Measurements from ENCODE around the gene TAS2R30. TPM values are rescaled to one million over a fixed set of nuclear protein-coding genes. Genes with fewer than 3 reads are reported as not detected.
A peak's percentile ranks its signal among the peaks of the same experiment; 100 is the strongest.

Gene TAS2R30
- total and polyA plus RNA-seq, 4 donors: 0.18 to 12.0 (median 3.4) TPM; not detected in 1

DNA sequence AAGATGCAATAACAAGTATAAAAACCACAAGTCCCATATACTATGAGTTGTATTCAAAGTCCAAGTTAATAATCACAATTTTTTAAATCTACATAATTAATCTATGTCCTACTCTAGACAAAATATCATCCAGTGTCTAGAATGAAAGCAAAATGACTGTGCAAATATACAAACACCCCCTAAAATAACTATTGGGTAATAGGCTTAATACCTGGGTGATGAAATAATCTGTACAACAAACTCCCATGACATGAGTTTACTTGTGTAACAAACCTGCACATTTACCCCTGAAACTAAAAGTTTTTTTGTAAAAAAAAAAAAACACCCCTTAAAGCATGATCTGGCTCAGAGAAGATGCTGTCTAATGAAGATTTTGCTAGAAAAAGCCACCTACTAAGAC is 48.1 kb upstream of the TAS2R30 start (continued):
- TF ChIP-seq EGR1 (IDR thresholded peaks at IDR 0.05; ENCODE audit: low read depth in 2 of 2) (no peak), GABPA (IDR thresholded peaks at IDR 0.05 in 1 of 2, conservative IDR thresholded peaks at IDR 0.05 in 1 of 2) (no peak), HNF4G (IDR thresholded peaks at IDR 0.05) (no peak), FOXA1 (IDR thresholded peaks at IDR 0.05) (no peak), NR2F2 (IDR thresholded peaks at IDR 0.05) (no peak), HNF4A (conservative IDR thresholded peaks at IDR 0.05) (peak in 1 of 2 donors; percentile 31)

DNA sequence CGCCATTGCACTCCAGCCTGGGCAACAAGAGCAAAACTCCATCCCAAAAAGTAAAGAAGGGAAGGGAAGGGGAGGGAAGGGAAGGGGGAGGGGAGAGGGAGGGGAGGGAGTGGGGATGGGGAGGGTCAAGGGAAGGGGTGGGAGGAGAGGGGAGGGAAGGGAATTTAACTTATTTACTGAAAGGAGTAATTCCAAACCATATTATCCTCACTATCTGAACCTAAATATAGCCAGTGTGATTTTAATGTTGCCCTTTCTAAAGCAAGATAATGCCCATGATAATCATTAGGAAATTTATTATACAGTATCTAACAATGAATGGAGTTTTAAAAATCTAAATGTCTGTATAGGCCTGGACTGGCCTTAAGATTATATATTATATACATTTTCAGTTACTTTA is 43.8 kb upstream of the TAS2R30 start:
- Histone ChIP-seq H3K27me3 (ENCODE audit: control insufficient read depth in 4 of 4, insufficient read depth in 4 of 4, low read length in 3 of 4) (no peaks in the 10 kb centered on the region), H3K36me3 (ENCODE audit: control insufficient read depth in 4 of 4, insufficient read depth in 3 of 4, low read depth in 1 of 4, low read length in 3 of 4) (peaks cover 0 to 2% (median 0%) of the 10 kb centered on the region in 4 donors), H3K9ac (ENCODE audit: low read depth in 1 of 2, low read length in 2 of 2) (no peak overlapping the region), H3K27ac (ENCODE audit: low read depth in 1 of 2, low read length in 2 of 2) (no peak overlapping the region), H3K4me1 (ENCODE audit: control insufficient read depth in 4 of 4, insufficient read depth in 4 of 4, low read length in 3 of 4) (peaks cover 0 to 13% (median under 1%) of the 10 kb centered on the region in 4 donors), H3K4me3 (ENCODE audit: low read depth in 1 of 3, low read length in 3 of 3) (no peak overlapping the region), H3K9me3 (ENCODE audit: control insufficient read depth in 4 of 4, low read length in 3 of 4) (no peaks in the 10 kb centered on the region)
- TF ChIP-seq, protein P1, sequence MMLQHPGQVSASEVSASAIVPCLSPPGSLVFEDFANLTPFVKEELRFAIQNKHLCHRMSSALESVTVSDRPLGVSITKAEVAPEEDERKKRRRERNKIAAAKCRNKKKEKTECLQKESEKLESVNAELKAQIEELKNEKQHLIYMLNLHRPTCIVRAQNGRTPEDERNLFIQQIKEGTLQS (IDR thresholded peaks at IDR 0.05): no peak
- TF ChIP-seq, protein P2, sequence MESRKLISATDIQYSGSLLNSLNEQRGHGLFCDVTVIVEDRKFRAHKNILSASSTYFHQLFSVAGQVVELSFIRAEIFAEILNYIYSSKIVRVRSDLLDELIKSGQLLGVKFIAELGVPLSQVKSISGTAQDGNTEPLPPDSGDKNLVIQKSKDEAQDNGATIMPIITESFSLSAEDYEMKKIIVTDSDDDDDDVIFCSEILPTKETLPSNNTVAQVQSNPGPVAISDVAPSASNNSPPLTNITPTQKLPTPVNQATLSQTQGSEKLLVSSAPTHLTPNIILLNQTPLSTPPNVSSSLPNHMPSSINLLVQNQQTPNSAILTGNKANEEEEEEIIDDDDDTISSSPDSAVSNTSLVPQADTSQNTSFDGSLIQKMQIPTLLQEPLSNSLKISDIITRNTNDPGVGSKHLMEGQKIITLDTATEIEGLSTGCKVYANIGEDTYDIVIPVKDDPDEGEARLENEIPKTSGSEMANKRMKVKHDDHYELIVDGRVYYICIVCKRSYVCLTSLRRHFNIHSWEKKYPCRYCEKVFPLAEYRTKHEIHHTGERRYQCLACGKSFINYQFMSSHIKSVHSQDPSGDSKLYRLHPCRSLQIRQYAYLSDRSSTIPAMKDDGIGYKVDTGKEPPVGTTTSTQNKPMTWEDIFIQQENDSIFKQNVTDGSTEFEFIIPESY (IDR thresholded peaks at IDR 0.05): no peak
- TF ChIP-seq HNF4A (conservative IDR thresholded peaks at IDR 0.05) (no peak), EGR1 (IDR thresholded peaks at IDR 0.05; ENCODE audit: low read depth in 2 of 2) (no peak), RAD21 (IDR thresholded peaks at IDR 0.05) (no peak), FOXA2 (IDR thresholded peaks at IDR 0.05) (no peak), YY1 (IDR thresholded peaks at IDR 0.05) (no peak), NR2F2 (IDR thresholded peaks at IDR 0.05) (no peak), JUND (IDR thresholded peaks at IDR 0.05) (no peak), TAF1 (conservative IDR thresholded peaks at IDR 0.05) (no peak), RXRA (IDR thresholded peaks at IDR 0.05) (no peak), SP1 (IDR thresholded peaks at IDR 0.05) (no peak)
- TF ChIP-seq, protein P3, sequence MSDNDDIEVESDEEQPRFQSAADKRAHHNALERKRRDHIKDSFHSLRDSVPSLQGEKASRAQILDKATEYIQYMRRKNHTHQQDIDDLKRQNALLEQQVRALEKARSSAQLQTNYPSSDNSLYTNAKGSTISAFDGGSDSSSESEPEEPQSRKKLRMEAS (IDR thresholded peaks at IDR 0.05): no peak
- WGBS: 97% methylated on average over 1 of the region's 1 CpG
- no peak for DNase-seq (ENCODE audit: low spot score)

DNA sequence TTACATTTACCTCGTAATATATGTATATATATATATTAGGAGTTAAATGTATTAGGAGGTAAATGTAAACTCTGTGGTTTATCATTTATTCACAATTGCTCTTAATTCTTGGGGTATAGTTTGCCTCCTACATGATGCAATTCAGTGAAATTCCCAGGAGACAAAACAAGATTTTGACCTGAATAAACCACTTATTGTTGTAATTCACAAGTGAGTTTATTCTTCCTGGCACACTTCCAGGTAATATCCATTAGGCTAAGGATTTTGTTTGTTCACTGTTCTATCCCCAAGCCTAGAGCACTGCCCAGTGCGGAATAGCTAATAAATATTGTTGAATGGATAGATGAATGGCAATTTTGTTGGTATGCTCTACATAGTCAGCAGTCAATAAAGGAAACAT is 39.6 kb upstream of the TAS2R30 start:
- 96% methylated on average over 2 of the region's 2 CpGs for WGBS
- no peak overlapping the region for H3K4me3 ChIP-seq (ENCODE audit: low read depth in 1 of 3, low read length in 3 of 3)

More for the DNA sequence above, 39.6 kb upstream of the TAS2R30 start:
- Histone ChIP-seq H3K27me3 (ENCODE audit: control insufficient read depth in 4 of 4, insufficient read depth in 4 of 4, low read length in 3 of 4) (no peaks in the 10 kb centered on the region), H3K9ac (ENCODE audit: low read depth in 1 of 2, low read length in 2 of 2) (no peak overlapping the region), H3K27ac (ENCODE audit: low read depth in 1 of 2, low read length in 2 of 2) (no peak overlapping the region), H3K36me3 (ENCODE audit: control insufficient read depth in 4 of 4, insufficient read depth in 3 of 4, low read depth in 1 of 4, low read length in 3 of 4) (peaks cover 0 to 2% (median 0%) of the 10 kb centered on the region in 4 donors), H3K4me1 (ENCODE audit: control insufficient read depth in 4 of 4, insufficient read depth in 4 of 4, low read length in 3 of 4) (peaks cover 6 to 24% (median 13%) of the 10 kb centered on the region in 4 donors), H3K9me3 (ENCODE audit: control insufficient read depth in 4 of 4, low read length in 3 of 4) (no peaks in the 10 kb centered on the region)
- DNase-seq (ENCODE audit: low spot score): no peak
- TF ChIP-seq TAF1 (conservative IDR thresholded peaks at IDR 0.05) (no peak), NR2F2 (IDR thresholded peaks at IDR 0.05) (no peak), HNF4A (conservative IDR thresholded peaks at IDR 0.05) (no peak), GABPA (IDR thresholded peaks at IDR 0.05 in 1 of 2, conservative IDR thresholded peaks at IDR 0.05 in 1 of 2) (no peak), FOXA2 (IDR thresholded peaks at IDR 0.05) (no peak), FOXA1 (IDR thresholded peaks at IDR 0.05) (no peak), EGR1 (IDR thresholded peaks at IDR 0.05; ENCODE audit: low read depth in 2 of 2) (no peak), RAD21 (IDR thresholded peaks at IDR 0.05) (no peak), HNF4G (IDR thresholded peaks at IDR 0.05) (no peak), YY1 (IDR thresholded peaks at IDR 0.05) (no peak), RXRA (IDR thresholded peaks at IDR 0.05) (no peak), SP1 (IDR thresholded peaks at IDR 0.05) (no peak), JUND (IDR thresholded peaks at IDR 0.05) (no peak)
- TF ChIP-seq, protein P2 (IDR thresholded peaks at IDR 0.05): no peak
